NT2/D1 (cell line): Measurements from ENCODE around the gene DCDC2B.

Experiments
- DNase-seq: peaks from one replicate; pipeline ENCODE4 v3.0.0-alpha.2; 2011; ENCODE audit warnings: low read depth, low spot score
- H3K27me3 ChIP-seq: 2 replicates; pipeline ENCODE4 v1.6.0; 2011; ENCODE audit warnings: mild to moderate bottlenecking; ENCODE audit not compliant: insufficient read length, insufficient read depth
- H3K36me3 ChIP-seq: 2 replicates; pipeline ENCODE4 v1.6.1; 2011; ENCODE audit warnings: mild to moderate bottlenecking, low read length, mixed read lengths; ENCODE audit not compliant: insufficient read depth, insufficient read length
- H3K4me1 ChIP-seq: 2 replicates; pipeline ENCODE4 v1.5.1; 2011; ENCODE audit not compliant: insufficient read depth, insufficient read length
- H3K4me3 ChIP-seq: 2 replicates; pipeline ENCODE4 v1.5.1; 2011; ENCODE audit warnings: low read depth; ENCODE audit not compliant: insufficient read length
- H3K9ac ChIP-seq: 2 replicates; pipeline ENCODE4 v1.6.0; 2011; ENCODE audit warnings: low read depth; ENCODE audit not compliant: insufficient read length
- H3K9me3 ChIP-seq: 2 replicates; pipeline ENCODE4 v1.5.1; 2011; ENCODE audit warnings: mild to moderate bottlenecking, low read length; ENCODE audit not compliant: insufficient read depth
- SUZ12 ChIP-seq: IDR thresholded peaks from 2 replicates; pipeline ENCODE4 v1.6.1; 2011; ENCODE audit not compliant: insufficient read length, insufficient read depth; ENCODE audit errors: extremely low read depth
- YY1 ChIP-seq: IDR thresholded peaks from 2 replicates; pipeline ENCODE4 v1.6.1; 2011; ENCODE audit not compliant: insufficient read length, insufficient read depth
- ZNF274 ChIP-seq: IDR thresholded peaks from 2 replicates; pipeline ENCODE4 v1.6.1; 2011; ENCODE audit warnings: mild to moderate bottlenecking, low read depth, low read length

The DCDC2B gene

DNA sequence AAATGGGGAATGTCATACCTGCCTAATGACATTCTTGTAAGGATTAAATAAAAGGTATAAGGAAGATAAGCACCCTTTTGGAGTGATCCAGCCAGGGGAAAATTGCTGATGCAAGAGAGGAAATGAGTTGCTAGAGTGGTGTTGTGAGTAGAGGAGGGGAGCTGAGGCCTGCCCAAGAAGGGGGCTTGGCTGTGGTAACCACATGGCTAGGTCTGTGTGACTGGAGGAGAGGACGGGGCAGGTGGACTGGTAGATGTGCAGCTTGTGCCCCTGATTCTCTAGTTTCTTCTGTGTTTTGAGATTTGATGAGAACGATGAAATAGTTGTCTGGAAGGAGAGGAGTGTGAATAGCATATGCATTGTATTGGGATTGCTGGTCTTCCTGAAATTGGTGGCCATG is 22.8 kb upstream of the DCDC2B start:
- DNase-seq: no peak
- Histone ChIP-seq H3K4me3 (no peak overlapping the region), H3K9me3 (no peaks in the 10 kb centered on the region), H3K27me3 (no peaks in the 10 kb centered on the region), H3K36me3 (peaks cover 92% of the 10 kb centered on the region), H3K9ac (no peak overlapping the region), H3K4me1 (peaks cover 10% of the 10 kb centered on the region)
- no peak for TF ChIP-seq SUZ12
- TF ChIP-seq ZNF274: no peak
- TF ChIP-seq YY1: no peak

DNA sequence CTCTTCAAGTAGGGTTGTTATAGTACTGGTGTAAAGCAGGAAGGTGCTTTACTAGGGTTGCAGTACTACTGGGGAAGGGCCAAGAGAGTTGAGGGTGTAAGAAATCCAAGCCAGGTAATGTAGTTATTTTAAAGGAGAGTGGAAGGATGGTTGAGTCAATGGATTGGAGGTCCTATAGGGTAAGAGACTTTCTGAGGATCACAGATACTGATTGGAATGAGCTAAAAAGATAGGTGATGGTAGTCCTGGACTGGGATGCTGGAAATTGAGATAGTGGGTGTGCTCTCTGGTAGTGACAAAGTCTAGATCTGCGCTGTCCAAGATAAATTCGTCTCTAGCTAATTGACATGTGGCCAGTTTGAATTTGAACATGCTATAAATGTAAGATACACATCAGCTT is 22.4 kb upstream of the DCDC2B start:
- no peak for DNase-seq
- no peak for TF ChIP-seq YY1
- TF ChIP-seq SUZ12: no peak
- TF ChIP-seq ZNF274: no peak
- Histone ChIP-seq H3K9ac (no peak overlapping the region), H3K4me1 (peaks cover 6% of the 10 kb centered on the region), H3K27me3 (no peaks in the 10 kb centered on the region), H3K36me3 (peaks cover 92% of the 10 kb centered on the region), H3K4me3 (no peak overlapping the region), H3K9me3 (no peaks in the 10 kb centered on the region)

- no peak for DNase-seq
- TF ChIP-seq ZNF274: no peak
- TF ChIP-seq SUZ12: no peak
- no peak for TF ChIP-seq YY1
- Histone ChIP-seq H3K27me3 (no peaks in the 10 kb centered on the region), H3K4me3 (no peak overlapping the region), H3K4me1 (peaks cover 2% of the 10 kb centered on the region), H3K36me3 (peaks cover 92% of the 10 kb centered on the region), H3K9me3 (no peaks in the 10 kb centered on the region), H3K9ac (no peak overlapping the region)
Measured at GRCh38 chr1:32187850-32188249, 21.0 kb upstream of the DCDC2B start.

DNA sequence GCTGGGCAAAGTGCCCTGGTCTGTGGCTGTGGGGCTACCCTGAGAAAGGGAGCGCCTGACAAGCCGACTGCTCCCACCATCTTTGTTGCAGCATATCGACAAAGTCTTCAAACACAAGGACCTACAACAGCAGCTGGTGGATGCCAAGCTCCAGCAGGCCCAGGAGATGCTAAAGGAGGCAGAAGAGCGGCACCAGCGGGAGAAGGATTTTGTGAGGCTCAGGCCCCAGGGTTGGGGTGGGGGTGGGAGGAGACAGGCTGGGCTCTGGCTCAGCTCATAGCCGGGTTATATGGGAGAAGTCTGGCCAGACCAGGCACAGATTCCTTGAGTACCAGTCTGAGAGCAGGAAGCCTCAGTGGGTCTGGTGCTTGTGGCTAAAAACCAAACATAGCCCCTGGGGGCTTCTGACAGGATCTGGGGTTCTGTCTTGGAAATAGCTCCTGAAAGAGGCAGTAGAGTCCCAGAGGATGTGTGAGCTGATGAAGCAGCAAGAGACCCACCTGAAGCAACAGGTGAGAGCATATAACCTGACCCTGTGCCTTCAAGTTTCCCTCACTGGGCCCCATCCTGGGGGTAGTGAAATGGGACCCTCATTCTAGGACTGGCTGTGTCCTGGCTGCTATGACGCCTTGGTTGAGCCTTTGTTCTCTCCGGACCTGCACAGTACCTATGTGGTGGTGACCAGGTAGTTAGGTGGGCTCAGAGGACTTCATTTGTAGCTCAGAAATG is 16.5 kb upstream of the DCDC2B start:
- no peaks in the 10 kb centered on the region for H3K9me3 ChIP-seq

GRCh38 chr1:32194984-32195383 is 13.9 kb upstream of the DCDC2B start:
- H3K27me3 ChIP-seq: no peaks in the 10 kb centered on the region
- TF ChIP-seq SUZ12 (no peak), YY1 (no peak), ZNF274 (no peak)
- H3K4me3 ChIP-seq: no peak overlapping the region
- peaks cover 89% of the 10 kb centered on the region for H3K36me3 ChIP-seq
- DNase-seq: no peak
- H3K4me1 ChIP-seq: peaks cover 28% of the 10 kb centered on the region
- H3K9me3 ChIP-seq: no peaks in the 10 kb centered on the region
- no peak overlapping the region for H3K9ac ChIP-seq

More for the DNA sequence above, 16.5 kb upstream of the DCDC2B start:
- peaks cover 98% of the 10 kb centered on the region for H3K36me3 ChIP-seq
- DNase-seq: no peak
- H3K4me3 ChIP-seq: no peak overlapping the region
- H3K9ac ChIP-seq: no peak overlapping the region
- H3K27me3 ChIP-seq: no peaks in the 10 kb centered on the region
- peaks cover 12% of the 10 kb centered on the region for H3K4me1 ChIP-seq
- TF ChIP-seq ZNF274: no peak
- no peak for TF ChIP-seq YY1
- TF ChIP-seq SUZ12: no peak

GRCh38 chr1:32195531-32195930 is 13.4 kb upstream of the DCDC2B start:
- no peak for TF ChIP-seq YY1
- no peak for TF ChIP-seq SUZ12
- no peak for TF ChIP-seq ZNF274
- no peaks in the 10 kb centered on the region for H3K9me3 ChIP-seq
- H3K9ac ChIP-seq: no peak overlapping the region
- no peak for DNase-seq
- no peaks in the 10 kb centered on the region for H3K27me3 ChIP-seq
- H3K4me1 ChIP-seq: peaks cover 29% of the 10 kb centered on the region
- H3K4me3 ChIP-seq: no peak overlapping the region
- peaks cover 83% of the 10 kb centered on the region for H3K36me3 ChIP-seq

DNA sequence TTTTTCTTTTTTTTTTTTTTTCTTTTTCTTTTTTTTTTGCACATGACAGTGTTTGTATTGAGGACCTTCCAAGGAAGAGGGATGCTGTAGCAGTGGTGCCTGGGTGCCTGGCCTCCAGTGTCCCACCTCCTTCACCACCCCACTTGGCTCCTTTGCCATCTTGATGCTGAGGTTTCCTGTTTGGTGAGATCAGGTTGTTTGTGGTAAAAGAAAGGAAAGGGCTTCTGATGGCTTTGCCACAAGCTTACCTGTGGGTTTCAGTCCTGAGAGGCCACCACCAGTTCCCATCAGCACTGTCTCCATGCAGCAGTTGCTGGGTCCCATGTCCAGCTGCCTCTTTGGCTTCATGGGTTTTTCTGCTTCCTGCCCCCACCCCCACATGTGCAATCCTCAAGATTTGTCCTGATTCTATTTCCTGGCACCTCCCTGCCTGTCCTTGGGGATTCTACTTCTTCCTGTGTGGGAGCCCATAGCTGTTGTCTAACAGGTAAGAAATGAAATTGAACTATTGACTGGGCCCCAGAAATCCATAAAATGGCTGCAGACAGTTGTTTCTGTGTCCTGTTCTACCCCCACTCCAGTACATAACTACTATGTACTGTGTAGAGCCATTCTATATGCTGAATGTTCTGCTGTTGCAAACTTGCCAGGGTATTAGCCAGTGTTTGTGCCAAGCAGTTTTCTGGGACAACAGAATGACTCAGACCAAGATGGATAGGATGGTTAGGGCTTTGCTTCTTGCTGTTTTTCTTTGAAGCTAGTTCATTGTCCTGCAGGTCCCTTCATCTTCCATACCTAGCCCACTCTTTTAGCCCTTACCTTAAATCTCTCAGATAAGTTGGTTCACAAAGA is 12.7 kb upstream of the DCDC2B start:
- Histone ChIP-seq H3K4me3 (no peak overlapping the region), H3K4me1 (peaks cover 32% of the 10 kb centered on the region), H3K9ac (no peak overlapping the region), H3K36me3 (peaks cover 78% of the 10 kb centered on the region), H3K27me3 (no peaks in the 10 kb centered on the region), H3K9me3 (no peaks in the 10 kb centered on the region)
- DNase-seq: no peak
- TF ChIP-seq SUZ12 (no peak), YY1 (no peak), ZNF274 (no peak)
